Ovary (tissue), 3 donors: ENCODE measurements around the gene CAMKV.
"Not testable (repeated sequence)": the region's sequence is repeated elsewhere in the genome, so short reads cannot be mapped to it uniquely, and the experiment has no call there.

ENCODE experiments used
- CTCF ChIP-seq, 3 donors: fragments of 450-650 bp in 2 of 3; fragments of 200-600 bp in 1 of 3; IDR thresholded peaks; one replicate each; pipeline versions ENCODE4 v1.5.1 to v1.8.0; 2016 to 2022; ENCODE audit warnings: antibody characterized with exemption in 3 of 3, mild to moderate bottlenecking in 1 of 3
- EP300 ChIP-seq: sonication (generic); formaldehyde crosslinking; IDR thresholded peaks from one replicate; pipeline ENCODE4 v1.6.1; 2017; ENCODE audit warnings: antibody characterized with exemption
- POLR2A ChIP-seq: fragments of 450-650 bp; IDR thresholded peaks from one replicate; pipeline ENCODE4 v1.6.1; 2017; ENCODE audit warnings: antibody characterized with exemption, mild to moderate bottlenecking, moderate library complexity
- donor health status: DM: no; HTN: no; CAD: no.

- TF ChIP-seq CTCF (IDR thresholded peaks at IDR 0.05); POLR2A; EP300: not testable (repeated sequence)
Observed at GRCh38 chr3:49904448-49904847, 34.7 kb upstream of the CAMKV start.
